Measurements from ENCODE around the gene TFF2. TPM values are rescaled to one million over a fixed set of nuclear protein-coding genes. Genes with fewer than 3 reads are reported as not detected.

The TFF2 gene
- total and polyA plus RNA-seq, 2 of the 4 experiments (the other 2 are of a cell fraction), result not detected

DNA sequence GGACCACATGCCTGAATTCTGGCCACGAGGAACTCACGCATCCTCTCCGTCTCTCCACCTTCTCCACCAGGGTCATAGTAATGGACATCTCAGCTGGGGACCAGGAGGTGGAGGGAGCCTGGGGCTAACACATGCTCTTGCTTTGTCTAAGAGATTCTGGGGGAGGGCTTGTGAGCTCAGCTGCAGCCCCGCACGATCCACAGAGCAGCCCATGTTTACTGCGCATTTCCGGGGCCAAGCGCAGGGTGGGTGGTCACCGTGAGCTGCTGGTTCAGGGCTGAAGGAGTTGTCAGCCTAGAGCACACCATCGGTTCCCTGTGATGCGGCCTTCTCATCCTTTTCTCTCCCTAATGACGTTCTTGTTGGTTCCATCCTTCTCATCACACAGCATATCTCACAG, 7.5 kb upstream of the TFF2 start:
- H3K79me1 ChIP-seq (ENCODE audit: low read depth in 1 of 2, low read length in 2 of 2), result no peaks in the 10 kb centered on the region
- H3K4me1 ChIP-seq (ENCODE audit: control insufficient read depth, insufficient read depth, low read length), result no peaks in the 10 kb centered on the region
- H4K91ac ChIP-seq (ENCODE audit: insufficient read depth, low read depth, low read length), result no peak overlapping the region
- no peak overlapping the region for H3K56ac ChIP-seq (ENCODE audit: extremely low read depth, insufficient read depth, low read length)
- 76% methylated on average over 8 of the region's 12 CpGs; no CpG with 5 or more reads in 1 of the 2 experiments for WGBS, 2 experiments (ENCODE audit: extremely low coverage in 2 of 2, insufficient read length in 1 of 2)
- H4K8ac ChIP-seq (ENCODE audit: low read depth in 2 of 2, low read length in 2 of 2), result no peak overlapping the region
- no peak overlapping the region for H3K27ac ChIP-seq (ENCODE audit: insufficient read depth, low read length)
- no peak for ATAC-seq (ENCODE audit: low read depth)
- H3K9ac ChIP-seq (ENCODE audit: low read depth, low read length), result no peak overlapping the region
- H3K4me2 ChIP-seq (ENCODE audit: low read depth, low read length), result no peak overlapping the region
- in situ Hi-C loops (cut with MboI; ENCODE audit: low sequenced_read_pairs), result no loop called here
- intact Hi-C loops (cut with micrococcal nuclease), result no loop called here
- no peak overlapping the region for H2BK15ac ChIP-seq (ENCODE audit: low read depth, low read length)
- H3K9me1 ChIP-seq (ENCODE audit: insufficient read depth, low read length), result no peaks in the 10 kb centered on the region
- ChIA-PET CTCF (no interaction called here), POLR2A (ENCODE audit: unreplicated experiment) (no interaction called here)
- H2BK5ac ChIP-seq (ENCODE audit: low read depth, low read length, poor library complexity, severe bottlenecking), result no peak overlapping the region
- H2AK5ac ChIP-seq (ENCODE audit: low read depth, low read length), result no peak overlapping the region
- no peak overlapping the region for H3K18ac ChIP-seq (ENCODE audit: low read depth, low read length)
- H2AFZ ChIP-seq (replicated peaks; ENCODE audit: low read length, poor library complexity), result no peak overlapping the region
- H4K20me1 ChIP-seq (ENCODE audit: insufficient read depth, low read length), result no peaks in the 10 kb centered on the region
- no peak overlapping the region for H3K4me3 ChIP-seq (ENCODE audit: insufficient read depth, low read depth, low read length)
- no peak overlapping the region for H4K5ac ChIP-seq (ENCODE audit: low read depth, low read length)
- H3K27me3 ChIP-seq (ENCODE audit: control insufficient read depth, insufficient read depth, low read length), result peaks cover 17% of the 10 kb centered on the region
- DNase-seq, result no peak
- H2BK20ac ChIP-seq (ENCODE audit: low read depth, low read length), result no peak overlapping the region
- TF ChIP-seq FOS (IDR thresholded peaks at IDR 0.05; ENCODE audit: low read depth, low read length) (no peak), RFX5 (IDR thresholded peaks at IDR 0.05; ENCODE audit: low read depth, low read length) (no peak), CEBPB (IDR thresholded peaks at IDR 0.05; ENCODE audit: low read depth, low read length) (no peak), MAZ (IDR thresholded peaks at IDR 0.05; ENCODE audit: borderline replicate concordance, low read depth, low read length) (no peak), RAD21 (IDR thresholded peaks at IDR 0.05; ENCODE audit: low read length) (no peak), CHD1 (IDR thresholded peaks at IDR 0.05; ENCODE audit: low read depth, low read length) (no peak), POLR2A (IDR thresholded peaks at IDR 0.05; ENCODE audit: low read depth, low read length) (no peak), NFE2L2 (IDR thresholded peaks at IDR 0.05; ENCODE audit: low read depth, low read length) (no peak), RCOR1 (IDR thresholded peaks at IDR 0.05; ENCODE audit: insufficient replicate concordance, low read length) (no peak), MAFK (IDR thresholded peaks at IDR 0.05; ENCODE audit: low read depth, low read length) (no peak), SMC3 (IDR thresholded peaks at IDR 0.05; ENCODE audit: low read depth, low read length) (no peak), BHLHE40 (IDR thresholded peaks at IDR 0.05; ENCODE audit: low read depth, low read length) (no peak), MXI1 (IDR thresholded peaks at IDR 0.05; ENCODE audit: borderline replicate concordance, low read depth, low read length) (no peak)
- TF ChIP-seq, protein P1, sequence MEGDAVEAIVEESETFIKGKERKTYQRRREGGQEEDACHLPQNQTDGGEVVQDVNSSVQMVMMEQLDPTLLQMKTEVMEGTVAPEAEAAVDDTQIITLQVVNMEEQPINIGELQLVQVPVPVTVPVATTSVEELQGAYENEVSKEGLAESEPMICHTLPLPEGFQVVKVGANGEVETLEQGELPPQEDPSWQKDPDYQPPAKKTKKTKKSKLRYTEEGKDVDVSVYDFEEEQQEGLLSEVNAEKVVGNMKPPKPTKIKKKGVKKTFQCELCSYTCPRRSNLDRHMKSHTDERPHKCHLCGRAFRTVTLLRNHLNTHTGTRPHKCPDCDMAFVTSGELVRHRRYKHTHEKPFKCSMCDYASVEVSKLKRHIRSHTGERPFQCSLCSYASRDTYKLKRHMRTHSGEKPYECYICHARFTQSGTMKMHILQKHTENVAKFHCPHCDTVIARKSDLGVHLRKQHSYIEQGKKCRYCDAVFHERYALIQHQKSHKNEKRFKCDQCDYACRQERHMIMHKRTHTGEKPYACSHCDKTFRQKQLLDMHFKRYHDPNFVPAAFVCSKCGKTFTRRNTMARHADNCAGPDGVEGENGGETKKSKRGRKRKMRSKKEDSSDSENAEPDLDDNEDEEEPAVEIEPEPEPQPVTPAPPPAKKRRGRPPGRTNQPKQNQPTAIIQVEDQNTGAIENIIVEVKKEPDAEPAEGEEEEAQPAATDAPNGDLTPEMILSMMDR (conservative IDR thresholded peaks at IDR 0.05; ENCODE audit: low read depth, low read length), result no peak
- TF ChIP-seq, protein P2, sequence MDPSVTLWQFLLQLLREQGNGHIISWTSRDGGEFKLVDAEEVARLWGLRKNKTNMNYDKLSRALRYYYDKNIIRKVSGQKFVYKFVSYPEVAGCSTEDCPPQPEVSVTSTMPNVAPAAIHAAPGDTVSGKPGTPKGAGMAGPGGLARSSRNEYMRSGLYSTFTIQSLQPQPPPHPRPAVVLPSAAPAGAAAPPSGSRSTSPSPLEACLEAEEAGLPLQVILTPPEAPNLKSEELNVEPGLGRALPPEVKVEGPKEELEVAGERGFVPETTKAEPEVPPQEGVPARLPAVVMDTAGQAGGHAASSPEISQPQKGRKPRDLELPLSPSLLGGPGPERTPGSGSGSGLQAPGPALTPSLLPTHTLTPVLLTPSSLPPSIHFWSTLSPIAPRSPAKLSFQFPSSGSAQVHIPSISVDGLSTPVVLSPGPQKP (IDR thresholded peaks at IDR 0.05; ENCODE audit: borderline replicate concordance, low read depth, low read length), result no peak
- TF ChIP-seq, protein P3, sequence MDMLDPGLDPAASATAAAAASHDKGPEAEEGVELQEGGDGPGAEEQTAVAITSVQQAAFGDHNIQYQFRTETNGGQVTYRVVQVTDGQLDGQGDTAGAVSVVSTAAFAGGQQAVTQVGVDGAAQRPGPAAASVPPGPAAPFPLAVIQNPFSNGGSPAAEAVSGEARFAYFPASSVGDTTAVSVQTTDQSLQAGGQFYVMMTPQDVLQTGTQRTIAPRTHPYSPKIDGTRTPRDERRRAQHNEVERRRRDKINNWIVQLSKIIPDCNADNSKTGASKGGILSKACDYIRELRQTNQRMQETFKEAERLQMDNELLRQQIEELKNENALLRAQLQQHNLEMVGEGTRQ (IDR thresholded peaks at IDR 0.05; ENCODE audit: low read depth, low read length), result no peak
- H2BK120ac ChIP-seq (ENCODE audit: low read depth, low read length), result no peak overlapping the region
- dilution Hi-C loops (cut with HindIII; ENCODE audit: low sequenced_read_pairs, unreplicated experiment), result no loop called here
- no peak overlapping the region for H3K14ac ChIP-seq (replicated peaks; ENCODE audit: low read depth, low read length)
- H3K36me3 ChIP-seq (ENCODE audit: control insufficient read depth, insufficient read depth, low read length), result no peaks in the 10 kb centered on the region
- H2AK9ac ChIP-seq (replicated peaks; ENCODE audit: low read depth, low read length, poor library complexity), result no peak overlapping the region
- no peak overlapping the region for H3K4ac ChIP-seq (ENCODE audit: low read depth, low read length)
- BruUV-seq (replicated peaks), result no TSS peak
- H3K23ac ChIP-seq (ENCODE audit: low read depth, low read length), result no peak overlapping the region
- H3K9me3 ChIP-seq (ENCODE audit: control insufficient read depth, insufficient read depth, low read length), result no peaks in the 10 kb centered on the region
